T follicular helper cell (primary cell): ENCODE measurements around the gene RNF144A.
"Not testable (repeated sequence)": the region's sequence is repeated elsewhere in the genome, so short reads cannot be mapped to it uniquely, and the experiment has no call there.

Experiments
- DNase-seq: peaks from one replicate; pipeline ENCODE4 v3.0.0-alpha.2; 2020; ENCODE audit warnings: low read depth

RNF144A gene

DNA sequence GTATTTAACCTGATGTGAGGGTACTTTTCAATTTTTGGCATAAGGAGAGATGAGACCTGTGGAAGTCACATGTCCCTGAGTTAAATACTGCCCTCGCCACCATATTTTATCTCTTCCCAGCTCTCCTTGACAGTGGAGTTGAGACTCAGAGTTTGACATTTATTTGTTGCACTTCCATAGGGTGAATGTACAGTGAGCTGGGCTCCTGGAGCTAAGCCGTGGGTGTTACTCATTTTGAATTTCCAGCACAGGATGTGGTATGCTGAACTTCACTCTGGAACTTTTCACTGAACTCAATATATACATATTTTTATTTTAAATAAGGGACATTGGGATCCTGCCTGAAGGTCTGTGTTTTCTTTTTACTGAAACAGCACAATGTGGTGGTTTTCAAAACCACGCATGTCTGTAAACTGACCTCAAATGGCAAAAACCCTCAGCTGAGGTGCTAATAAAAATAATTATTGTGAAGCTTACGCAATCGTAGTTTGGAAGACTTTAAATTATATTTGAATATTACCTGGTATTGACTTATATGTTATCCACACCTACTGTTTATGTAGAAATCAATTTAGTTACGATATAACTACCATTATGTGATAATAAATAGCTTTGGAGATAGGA, 12.1 kb downstream of the RNF144A start:
- DNase-seq, result no peak

DNA sequence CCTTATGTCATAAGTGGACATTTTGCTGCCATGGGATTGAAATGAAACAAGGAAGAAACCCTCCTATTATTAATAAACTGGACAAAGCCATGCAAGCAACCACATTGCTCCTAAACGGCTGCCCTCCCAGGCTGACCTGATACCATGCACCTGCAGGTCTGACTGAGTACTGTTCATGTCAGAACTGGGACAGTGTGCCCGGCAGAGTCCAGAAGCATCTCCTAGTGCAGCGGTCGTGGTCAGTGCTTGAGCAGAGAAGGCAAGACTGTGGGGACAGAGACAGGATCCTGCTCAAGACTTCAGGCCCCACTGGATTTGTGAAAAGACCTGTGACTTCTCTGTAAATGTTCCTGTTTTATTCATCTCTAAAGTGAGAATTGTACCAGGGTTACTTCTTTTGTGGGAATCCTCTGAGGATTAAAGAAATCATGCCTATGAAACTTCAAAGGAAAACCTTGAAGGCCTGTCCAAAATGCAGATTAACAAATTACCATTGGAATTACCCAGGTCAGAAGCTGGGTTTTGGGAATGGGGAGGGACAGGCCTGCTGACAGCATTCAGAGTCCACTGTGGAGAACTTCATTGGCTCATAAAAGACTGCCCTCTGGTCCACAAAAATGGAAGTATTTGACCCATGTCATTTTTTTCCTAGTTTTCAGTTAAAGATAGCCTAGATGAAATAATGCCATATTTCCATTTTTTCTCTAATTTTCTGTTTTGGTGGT, 13.9 kb downstream of the RNF144A start:
- DNase-seq, result no peak

DNA sequence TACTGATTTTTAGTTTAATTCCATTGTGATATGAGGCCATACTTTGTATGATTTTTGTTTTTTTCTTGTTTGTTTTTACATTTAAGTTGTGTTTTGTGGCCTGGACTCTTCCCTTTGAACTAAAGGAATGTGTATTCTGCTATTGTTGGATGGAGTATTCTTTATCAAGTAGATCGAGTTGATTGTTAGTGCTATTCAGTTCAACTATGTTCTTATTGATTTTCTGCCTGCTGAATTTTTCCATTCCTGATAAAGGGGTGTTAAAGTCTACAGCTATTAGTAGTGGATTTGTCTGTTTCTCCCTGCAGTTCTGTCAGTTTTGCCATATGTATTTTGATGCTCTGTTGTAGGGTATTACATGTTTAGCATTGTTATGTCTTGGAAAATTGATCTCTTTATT, 14.5 kb downstream of the RNF144A start:
- DNase-seq, result no peak

DNA sequence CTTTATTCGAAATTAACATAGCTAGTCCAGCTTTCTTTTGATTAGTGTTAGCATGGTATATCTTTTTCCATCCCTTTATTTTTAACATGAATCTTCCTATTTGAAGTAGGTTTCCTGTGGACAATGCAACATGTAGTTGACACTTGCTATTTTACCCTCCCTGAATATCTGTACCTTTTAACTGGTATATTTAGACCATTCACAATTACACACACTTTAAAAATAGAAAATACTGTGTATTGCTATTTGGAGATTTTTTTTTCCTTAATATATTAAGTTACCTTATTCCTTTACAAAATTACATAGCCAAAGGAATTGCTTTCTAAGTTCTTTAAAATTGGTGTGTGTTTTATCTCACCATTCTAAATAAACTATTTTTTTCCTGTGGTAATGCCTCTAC, 15.0 kb downstream of the RNF144A start:
- no peak for DNase-seq

DNA sequence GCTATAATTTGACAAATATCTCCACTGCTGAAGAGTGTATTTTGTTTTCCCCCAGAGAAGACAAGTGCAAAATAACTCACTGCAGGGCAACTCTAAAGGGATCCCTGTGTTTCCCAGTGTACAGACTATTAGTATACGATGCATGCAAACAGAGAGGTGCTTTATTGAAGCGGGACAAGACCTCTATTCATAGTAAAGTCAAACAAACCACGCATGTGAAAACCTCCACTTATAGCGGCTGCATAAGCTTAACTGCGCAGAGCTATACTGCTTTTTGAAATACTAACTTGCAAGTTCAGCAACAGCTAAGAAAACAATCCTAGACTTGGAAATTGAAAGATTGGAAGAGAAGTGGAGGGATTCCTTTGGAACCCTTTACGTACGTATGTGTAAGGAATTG, 15.6 kb downstream of the RNF144A start:
- DNase-seq, result no peak

DNA sequence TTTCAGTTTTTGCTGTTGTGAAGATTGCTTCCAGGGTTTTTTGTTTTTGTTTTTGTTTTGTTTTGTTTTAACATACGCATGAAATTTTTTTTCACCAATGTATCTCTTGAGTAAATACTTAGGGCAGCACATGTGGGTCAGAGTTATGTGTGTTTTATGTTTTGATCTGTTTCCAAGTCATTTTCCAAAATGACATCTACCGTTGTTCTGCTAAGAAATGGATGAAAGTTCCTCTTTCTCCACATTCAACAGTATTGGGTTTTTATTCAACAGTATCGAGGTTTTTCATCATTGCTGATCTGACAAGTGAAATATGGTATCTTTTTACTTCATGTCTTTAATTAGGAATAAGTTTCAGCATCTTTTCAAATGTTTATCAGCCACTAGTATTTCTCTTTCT, 16.7 kb downstream of the RNF144A start:
- DNase-seq, result no peak

DNA sequence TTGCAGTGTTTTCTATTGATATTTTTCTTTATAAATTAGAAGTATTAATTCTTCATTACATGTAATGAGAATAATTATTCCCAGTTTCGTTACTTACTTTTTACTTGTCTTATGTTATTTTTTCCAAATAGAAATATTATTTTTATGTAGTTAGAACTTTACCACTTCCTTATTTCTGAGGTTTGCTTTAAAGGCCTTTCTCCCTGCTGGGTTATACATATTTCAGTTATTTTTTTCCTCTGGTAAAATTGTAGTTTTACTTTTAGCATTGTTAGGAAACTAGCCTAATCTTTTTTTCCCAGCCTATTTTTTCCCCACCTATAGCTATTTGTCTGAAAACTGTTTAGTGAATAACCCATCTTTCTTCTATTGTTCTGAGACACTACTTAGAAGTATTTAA, 17.1 kb downstream of the RNF144A start:
- DNase-seq, result no peak

DNA sequence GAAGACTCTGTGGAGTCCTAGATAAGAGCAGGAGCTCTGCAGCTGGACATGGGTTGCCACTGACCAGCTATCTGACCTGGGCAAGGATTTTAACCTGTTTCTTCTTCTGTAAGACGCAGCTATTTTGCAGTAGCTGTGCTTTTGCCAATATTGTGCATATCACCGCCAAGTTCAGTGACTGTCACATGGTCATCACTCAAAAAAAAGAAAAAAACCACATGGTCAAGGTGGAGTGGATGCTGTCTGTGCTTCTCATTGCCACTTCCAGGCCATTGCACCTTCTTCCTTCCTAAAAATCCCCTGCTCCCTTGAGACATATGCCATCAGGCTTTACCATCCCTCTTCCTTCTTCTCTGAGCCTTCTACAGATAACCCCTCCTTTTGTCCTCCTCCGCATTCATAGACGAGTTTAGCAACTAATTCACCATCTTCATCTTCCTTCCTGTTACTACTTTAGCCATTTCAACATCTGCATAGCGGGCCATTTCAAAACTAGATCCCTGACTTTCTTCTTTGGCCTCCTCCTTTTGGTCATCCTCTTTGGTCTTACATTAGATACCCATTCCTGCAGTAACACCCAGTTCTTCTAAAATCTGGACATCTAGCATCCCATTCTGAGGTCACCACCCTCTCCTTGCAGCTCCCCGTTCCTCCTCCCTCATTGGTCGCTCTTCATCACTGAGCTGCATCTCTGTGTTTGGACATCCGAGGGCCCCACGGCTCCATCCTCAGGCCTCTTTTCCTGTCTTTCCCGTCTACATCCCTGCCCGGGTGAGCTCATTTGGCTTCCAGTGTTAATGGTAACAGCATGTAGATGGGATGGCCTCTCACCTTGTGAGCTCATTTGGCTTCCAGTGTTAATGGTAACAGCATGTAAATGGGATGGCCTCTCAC, 17.8 kb downstream of the RNF144A start:
- DNase-seq, result no peak

DNA sequence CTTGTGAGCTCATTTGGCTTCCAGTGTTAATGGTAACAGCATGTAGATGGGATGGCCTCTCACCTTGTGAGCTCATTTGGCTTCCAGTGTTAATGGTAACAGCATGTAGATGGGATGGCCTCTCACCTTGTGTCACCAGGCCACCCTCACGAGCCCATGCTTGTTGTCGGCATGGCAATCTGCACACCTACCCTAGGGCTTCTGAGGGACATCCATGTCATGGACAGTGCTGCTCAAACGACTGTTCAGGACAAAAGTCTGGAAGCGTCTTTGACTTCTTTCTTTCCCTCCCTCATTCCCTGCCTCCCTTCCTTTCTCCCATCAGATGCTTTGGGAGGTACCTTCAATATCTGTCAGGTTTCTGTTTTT, 18.4 kb downstream of the RNF144A start:
- DNase-seq, result not testable (repeated sequence)

DNA sequence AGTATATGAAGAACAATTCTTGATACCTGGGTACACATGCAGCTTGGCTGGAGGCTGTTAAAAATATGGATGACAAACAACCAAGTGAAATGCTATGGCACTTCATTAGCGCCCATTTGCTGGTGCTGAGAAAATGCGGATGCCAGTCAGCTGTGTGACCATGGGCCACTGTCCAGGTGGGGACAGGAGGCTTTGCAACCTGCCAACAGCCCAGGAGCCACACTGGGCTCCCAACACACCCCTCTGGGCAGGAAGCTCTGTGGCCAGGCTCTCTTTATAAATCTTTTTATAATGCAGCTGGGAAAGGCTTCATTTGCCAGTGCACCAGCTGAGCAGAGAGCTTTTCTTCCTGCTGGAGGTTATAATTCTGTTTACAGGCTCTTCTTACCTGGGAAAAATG, 19.9 kb downstream of the RNF144A start:
- no peak for DNase-seq

DNA sequence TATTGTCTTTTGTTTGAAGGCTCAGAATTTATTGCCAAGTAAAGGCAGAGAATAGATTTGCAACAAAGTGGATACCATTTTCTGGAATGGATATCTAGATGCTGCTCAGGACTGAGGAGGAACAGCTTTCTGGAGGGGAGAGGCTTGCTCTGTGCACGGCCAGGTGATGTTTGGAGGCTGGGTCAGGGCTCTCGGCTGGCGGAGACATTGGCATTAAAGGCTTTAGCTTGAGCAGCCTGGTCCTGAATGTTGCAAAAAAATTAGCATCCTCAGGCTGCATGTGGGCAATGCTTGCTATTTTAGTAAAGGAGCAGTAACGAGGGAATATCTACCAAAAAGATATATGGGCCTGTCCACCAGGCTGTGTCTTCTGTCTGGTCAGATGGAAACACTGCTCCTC, 20.4 kb downstream of the RNF144A start:
- no peak for DNase-seq

DNA sequence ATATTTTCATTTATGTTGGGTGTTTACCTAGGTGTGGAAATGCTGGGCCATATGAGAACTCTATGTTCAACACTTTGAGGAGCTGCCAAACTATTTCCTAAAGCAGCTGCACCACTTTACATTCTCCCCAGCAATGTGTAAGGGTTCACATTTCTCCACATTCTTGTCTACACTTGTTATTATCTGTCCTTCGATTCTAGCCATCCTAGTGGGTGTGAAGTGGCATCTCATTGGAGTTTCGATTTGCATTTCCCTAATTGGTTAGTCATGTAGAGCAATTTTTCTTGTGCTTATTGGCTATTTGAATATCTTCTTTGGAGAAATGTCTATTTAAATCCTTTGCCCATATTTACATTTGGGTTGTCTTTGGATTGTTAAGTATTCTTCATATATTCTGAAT, 21.9 kb downstream of the RNF144A start:
- no peak for DNase-seq

DNA sequence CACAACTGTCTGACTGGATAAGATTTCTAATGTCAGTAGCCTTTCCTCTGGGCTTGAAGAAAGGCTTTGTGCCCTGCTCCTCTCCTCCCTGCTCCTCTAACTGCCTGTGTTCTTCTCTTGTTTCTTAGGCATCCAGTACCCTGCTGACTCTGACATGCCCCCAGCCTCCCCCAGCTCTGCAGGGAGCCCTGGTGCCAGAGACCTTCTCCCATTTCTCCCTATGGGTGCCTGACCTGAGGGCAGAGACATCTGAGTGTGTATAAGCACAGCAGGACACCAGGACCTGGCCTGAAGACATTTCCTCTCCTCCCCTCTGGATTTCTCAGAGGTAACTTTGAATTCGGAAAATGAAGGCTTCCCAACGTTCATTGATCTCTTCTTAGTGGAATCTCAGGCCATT, 23.6 kb downstream of the RNF144A start:
- DNase-seq, result no peak

DNA sequence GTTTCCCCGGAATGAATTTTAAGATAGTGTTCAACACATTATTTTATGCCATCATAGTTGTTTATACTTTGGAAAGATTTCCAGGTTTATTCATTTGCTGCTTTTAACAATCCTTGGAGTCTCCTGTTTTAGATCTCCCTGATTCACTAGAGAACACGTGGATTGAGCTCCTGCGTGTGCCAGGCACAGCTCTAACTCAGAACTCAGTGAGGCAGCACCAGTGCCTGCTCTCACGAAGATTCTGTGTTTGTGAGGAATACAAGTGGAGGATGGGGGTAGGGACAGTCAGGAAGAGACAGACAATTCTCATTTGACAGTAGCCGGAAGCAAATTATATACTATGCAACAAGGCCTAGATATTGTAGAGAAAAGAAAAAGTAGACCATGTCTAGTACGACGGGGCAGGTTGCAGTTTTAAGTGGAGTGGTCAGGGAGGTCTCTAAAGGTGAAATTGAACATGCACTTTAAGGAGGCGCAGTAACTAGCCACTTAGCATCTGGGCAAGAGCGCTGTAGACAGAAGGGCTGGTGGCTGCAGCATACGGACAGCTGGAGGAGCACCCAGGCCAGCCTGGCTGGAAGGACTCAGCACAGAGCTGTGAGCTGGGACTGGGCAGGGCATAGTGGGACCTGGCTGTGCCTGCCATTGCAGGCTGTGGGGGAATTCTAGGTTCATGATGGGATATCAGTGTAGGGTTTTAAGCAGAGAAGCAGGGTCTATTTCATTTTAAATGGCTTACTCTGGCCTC, 24.3 kb downstream of the RNF144A start:
- no peak for DNase-seq

DNA sequence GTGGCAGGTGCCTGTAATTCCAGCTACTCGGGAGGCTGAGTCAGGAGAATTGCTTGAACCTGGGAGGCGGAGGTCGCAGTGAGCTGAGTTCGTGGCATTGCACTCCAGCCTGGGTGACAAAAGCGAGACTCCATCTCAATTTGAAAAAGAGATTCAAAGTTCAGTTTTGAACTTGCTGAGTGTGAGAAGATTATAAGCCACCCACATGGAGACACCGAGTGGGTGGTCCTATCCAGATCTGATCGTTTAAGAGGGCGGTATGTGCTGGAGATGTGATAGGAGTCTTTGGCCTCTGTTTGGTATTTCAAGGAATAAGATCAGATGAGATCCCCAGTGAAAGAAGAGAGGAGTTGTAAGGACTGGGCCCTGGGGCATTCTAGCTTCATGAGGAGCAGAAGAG, 25.6 kb downstream of the RNF144A start:
- DNase-seq, result no peak

DNA sequence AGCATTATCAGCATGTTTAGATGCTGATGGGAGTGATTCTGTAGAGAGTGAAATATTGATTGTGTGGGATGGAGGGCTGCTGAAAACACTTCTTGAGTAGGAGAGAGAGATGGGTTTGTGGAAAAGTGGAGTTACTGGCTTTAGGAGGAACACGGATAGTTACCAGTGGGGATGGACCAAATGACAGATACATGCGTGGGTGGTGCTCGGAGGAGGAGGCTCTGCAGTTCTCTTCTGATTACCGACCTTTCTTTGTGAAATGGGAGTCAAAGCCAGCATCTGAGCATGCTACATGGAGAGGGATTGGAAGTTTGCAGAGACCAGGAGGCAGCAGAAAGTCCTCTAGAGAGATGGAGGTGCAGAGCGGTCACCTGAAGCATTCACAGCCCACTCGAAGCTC, 26.3 kb downstream of the RNF144A start:
- no peak for DNase-seq

DNA sequence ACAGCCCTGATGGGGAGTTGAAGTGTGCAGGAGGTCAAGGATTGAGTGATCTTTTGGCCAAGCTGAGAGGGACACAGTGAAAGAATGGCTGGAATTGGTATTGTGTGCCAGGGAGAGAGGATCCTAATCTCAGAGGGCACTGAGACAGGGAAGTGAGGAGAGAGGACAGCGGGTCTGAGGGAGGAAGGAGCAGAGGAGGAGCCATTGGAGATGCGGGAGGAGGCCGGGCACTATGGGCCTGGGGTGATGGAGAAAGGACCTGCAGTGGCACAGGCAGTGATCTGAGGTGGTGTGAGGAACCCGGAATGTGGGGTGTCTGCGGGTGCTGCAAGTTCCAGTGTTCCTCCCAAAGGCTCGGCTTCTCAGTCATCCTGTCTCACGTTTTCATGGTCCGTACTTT, 26.8 kb downstream of the RNF144A start:
- DNase-seq, result no peak

DNA sequence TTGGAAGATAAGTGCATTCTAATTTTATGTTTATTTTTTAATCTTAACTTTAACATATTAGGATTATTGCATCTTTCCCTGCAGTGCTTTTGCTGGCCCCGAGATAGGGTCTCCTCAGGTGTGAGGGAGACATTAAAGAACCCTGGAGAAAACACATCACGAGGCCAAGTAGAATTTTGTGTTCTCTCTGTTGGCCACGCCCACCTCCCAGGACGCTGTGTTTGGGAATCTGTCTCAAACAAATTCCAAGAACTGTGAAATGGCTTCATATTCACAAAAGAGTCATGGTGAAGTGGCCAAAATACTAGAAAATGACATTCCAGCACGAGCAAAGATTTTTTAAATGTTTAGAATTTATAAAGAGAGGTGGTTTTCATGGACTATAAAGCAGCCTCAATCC, 27.3 kb downstream of the RNF144A start:
- DNase-seq, result no peak

DNA sequence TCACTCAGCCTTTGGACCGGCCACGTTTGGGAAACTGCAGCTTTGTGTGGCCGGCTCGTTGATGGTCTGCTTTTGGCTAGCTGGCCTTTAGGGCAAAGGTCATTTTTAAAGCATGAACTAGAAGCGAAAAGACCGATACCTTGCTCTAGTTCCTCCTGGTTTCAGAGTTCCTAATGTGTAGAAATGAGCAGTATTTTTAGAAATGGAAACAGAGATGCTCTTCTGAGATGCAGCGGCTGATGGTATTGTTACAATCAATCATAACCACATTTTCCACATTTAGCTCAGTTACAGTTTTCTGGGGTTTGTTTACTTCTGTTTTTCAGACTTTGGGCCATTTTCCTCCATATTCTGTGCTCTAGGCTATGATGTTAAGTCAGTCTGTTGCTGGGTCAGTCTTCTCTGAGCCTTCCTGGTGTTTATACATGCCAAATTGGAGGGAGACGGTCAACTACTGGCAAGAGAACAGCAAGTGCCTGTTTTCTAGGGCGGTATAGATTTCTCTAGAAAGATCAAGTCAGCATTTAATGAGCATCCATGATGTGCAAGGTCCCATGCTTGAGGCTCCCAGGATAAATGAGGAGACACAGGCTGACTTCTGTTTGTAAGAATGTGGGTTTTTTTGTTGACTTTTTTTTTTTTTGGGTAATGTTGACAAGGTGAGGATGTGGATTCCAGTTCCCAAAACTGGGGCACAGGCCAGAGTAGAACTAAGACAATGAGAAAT, 28.0 kb downstream of the RNF144A start:
- DNase-seq, result no peak

DNA sequence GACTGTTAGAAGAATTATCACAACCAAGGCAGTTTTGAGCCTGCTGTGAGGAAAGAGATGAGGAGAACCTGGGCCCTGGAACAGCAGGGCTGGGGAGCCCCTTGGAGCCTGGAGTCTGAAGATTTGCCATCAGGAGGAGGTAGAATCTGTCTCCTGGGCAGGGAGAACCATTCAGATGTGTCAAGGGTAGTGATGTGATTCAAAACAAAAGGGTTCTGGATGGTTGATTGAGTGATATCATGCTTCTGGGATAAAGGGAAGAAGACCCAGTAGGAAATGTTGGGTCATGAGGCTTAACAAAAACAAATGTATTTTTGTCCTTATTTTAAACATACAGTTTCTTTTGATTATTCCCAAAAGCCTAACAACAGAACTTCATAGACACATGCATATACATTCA, 28.6 kb downstream of the RNF144A start:
- no peak for DNase-seq

DNA sequence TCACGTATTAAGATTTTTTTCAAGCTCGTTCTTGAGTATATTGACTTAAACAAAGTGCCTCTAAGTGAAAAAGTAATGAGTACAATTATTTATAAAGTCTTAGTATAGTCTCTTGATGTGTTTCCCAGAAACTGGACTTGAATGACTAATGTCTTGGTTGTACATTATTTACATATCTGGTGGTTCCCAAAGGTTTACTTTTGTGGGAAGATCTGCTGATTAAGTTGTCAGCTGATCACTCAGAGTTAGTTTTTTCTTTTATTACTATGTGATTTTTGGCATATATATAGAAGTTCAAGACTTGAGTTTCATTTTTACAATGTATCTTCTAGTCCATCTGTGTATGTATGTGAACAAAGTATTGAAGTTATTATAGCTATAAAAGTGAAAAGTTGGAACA, 29.5 kb downstream of the RNF144A start:
- DNase-seq, result no peak
